HG02852 (cell line): Measurements from ENCODE around the gene CFHR2.

Experiments used
- ATAC-seq: cut with Tn5 transposase; IDR thresholded peaks from one replicate; pipeline ENCODE4 v1.9.1; 2021; ENCODE audit warnings: mild to moderate bottlenecking, moderate library complexity; ENCODE audit not compliant: unreplicated experiment

Gene CFHR2

GRCh38 chr1:196997423-196997822 lies 53.9 kb downstream of the CFHR2 start:
- peak; percentile 61 for ATAC-seq

- no peak for ATAC-seq
Observed at GRCh38 chr1:197001828-197002227, 58.3 kb downstream of the CFHR2 start.

- ATAC-seq, result no peak
Observed at GRCh38 chr1:197003132-197003531, 59.6 kb downstream of the CFHR2 start.

GRCh38 chr1:197008861-197009260 lies 65.3 kb downstream of the CFHR2 start:
- no peak for ATAC-seq
